Parathyroid adenoma (tissue), 2 donors: ENCODE results near the gene MPC1.

Experiments
- H2AFZ ChIP-seq: fragments of 300-600 bp; sonication (generic); one replicate; pipeline ENCODE4 v1.7.0; 2017; ENCODE audit warnings: antibody characterized with exemption, mild to moderate bottlenecking
- H3K27ac ChIP-seq: fragments of 300-600 bp; sonication (generic); one replicate; pipeline ENCODE4 v1.7.0; 2017
- H3K27me3 ChIP-seq: fragments of 300-600 bp; sonication (generic); one replicate; pipeline ENCODE4 v1.7.0; 2017; ENCODE audit warnings: low read length; ENCODE audit not compliant: control insufficient read depth, insufficient read depth
- H3K36me3 ChIP-seq: fragments of 300-600 bp; sonication (generic); one replicate; pipeline ENCODE4 v1.7.0; 2017; ENCODE audit warnings: low read length; ENCODE audit not compliant: control insufficient read depth, insufficient read depth
- H3K4me1 ChIP-seq: fragments of 300-600 bp; sonication (generic); one replicate; pipeline ENCODE4 v1.7.0; 2017; ENCODE audit warnings: control low read depth
- H3K4me2 ChIP-seq: fragments of 300-600 bp; sonication (generic); one replicate; pipeline ENCODE4 v1.7.0; 2017; ENCODE audit warnings: low read length
- H3K4me3 ChIP-seq: fragments of 300-600 bp; sonication (generic); one replicate; pipeline ENCODE4 v1.7.0; 2017; ENCODE audit warnings: low read depth, low read length
- H3K79me2 ChIP-seq: fragments of 300-600 bp; sonication (generic); one replicate; pipeline ENCODE4 v1.7.0; 2017; ENCODE audit warnings: control low read depth
- H3K9ac ChIP-seq: fragments of 300-600 bp; sonication (generic); one replicate; pipeline ENCODE4 v1.7.0; 2017; ENCODE audit warnings: mild to moderate bottlenecking
- H3K9me3 ChIP-seq: fragments of 300-600 bp; sonication (generic); one replicate; pipeline ENCODE4 v1.7.0; 2017; ENCODE audit warnings: low read length; ENCODE audit not compliant: control insufficient read depth
- CTCF ChIP-seq: fragments of 300-600 bp; sonication (generic); IDR thresholded peaks from one replicate; pipeline ENCODE4 v1.7.0; 2017; ENCODE audit warnings: antibody characterized with exemption, mild to moderate bottlenecking
- donor health status: primary hyperparathyroidism.

MPC1 gene

GRCh38 chr6:166341977-166342348, 40.8 kb downstream of the MPC1 start:
- Histone ChIP-seq H3K79me2 (peaks cover 27% of the 10 kb centered on the region), H3K36me3 (no peaks in the 10 kb centered on the region), H3K4me2 (peak overlapping the region; percentile 76), H3K4me3 (peak overlapping the region; percentile 90), H3K4me1 (peaks cover 8% of the 10 kb centered on the region), H3K27me3 (no peaks in the 10 kb centered on the region), H3K27ac (peak overlapping the region; percentile 58), H3K9ac (peak overlapping the region; percentile 75), H2AFZ (peak overlapping the region; percentile 94), H3K9me3 (no peaks in the 10 kb centered on the region)
- TF ChIP-seq CTCF, result no peak

GRCh38 chr6:166341464-166341863, 41.3 kb downstream of the MPC1 start:
- H3K36me3 ChIP-seq, result no peaks in the 10 kb centered on the region
- no peak overlapping the region for H3K9ac ChIP-seq
- peak overlapping the region; percentile 58 for H3K27ac ChIP-seq
- no peaks in the 10 kb centered on the region for H3K27me3 ChIP-seq
- no peaks in the 10 kb centered on the region for H3K9me3 ChIP-seq
- H2AFZ ChIP-seq, result no peak overlapping the region
- TF ChIP-seq CTCF, result no peak
- peak overlapping the region; percentile 90 for H3K4me3 ChIP-seq
- H3K79me2 ChIP-seq, result peaks cover 27% of the 10 kb centered on the region
- H3K4me2 ChIP-seq, result peak overlapping the region; percentile 76
- peaks cover 8% of the 10 kb centered on the region for H3K4me1 ChIP-seq

- Histone ChIP-seq H2AFZ (no peak overlapping the region), H3K9ac (no peak overlapping the region), H3K27me3 (no peaks in the 10 kb centered on the region), H3K36me3 (no peaks in the 10 kb centered on the region), H3K4me2 (no peak overlapping the region), H3K9me3 (no peaks in the 10 kb centered on the region), H3K4me3 (no peak overlapping the region), H3K79me2 (peaks cover 32% of the 10 kb centered on the region), H3K27ac (no peak overlapping the region), H3K4me1 (peaks cover 11% of the 10 kb centered on the region)
- TF ChIP-seq CTCF, result no peak
These were observed 43.9 kb downstream of the MPC1 start for GRCh38 chr6:166338854-166339253.

GRCh38 chr6:166336847-166337246, 45.9 kb downstream of the MPC1 start:
- Histone ChIP-seq H3K4me1 (peaks cover 8% of the 10 kb centered on the region), H3K9ac (no peak overlapping the region), H2AFZ (no peak overlapping the region)

More at GRCh38 chr6:166336847-166337246, 45.9 kb downstream of the MPC1 start:
- Histone ChIP-seq H3K36me3 (no peaks in the 10 kb centered on the region), H3K4me3 (no peak overlapping the region), H3K27me3 (no peaks in the 10 kb centered on the region), H3K27ac (no peak overlapping the region), H3K4me2 (no peak overlapping the region), H3K79me2 (peaks cover 25% of the 10 kb centered on the region), H3K9me3 (no peaks in the 10 kb centered on the region)
- no peak for TF ChIP-seq CTCF
